ENCODE measurements around the gene MLLT1.

The MLLT1 gene

GRCh38 chr19:6204866-6205723, 74.7 kb downstream of the MLLT1 start:
- no peak for DNase-seq

GRCh38 chr19:6204212-6204611, 75.6 kb downstream of the MLLT1 start:
- DNase-seq, result no peak

GRCh38 chr19:6199240-6199994, 80.4 kb downstream of the MLLT1 start:
- DNase-seq, result peak; percentile 98

GRCh38 chr19:6198896-6199239, 80.9 kb downstream of the MLLT1 start:
- no peak for DNase-seq

GRCh38 chr19:6196361-6196760, 83.4 kb downstream of the MLLT1 start:
- DNase-seq, result no peak

GRCh38 chr19:6188811-6189210, 91.0 kb downstream of the MLLT1 start:
- DNase-seq, result no peak

GRCh38 chr19:6187374-6187773, 92.4 kb downstream of the MLLT1 start:
- DNase-seq, result no peak

GRCh38 chr19:6185835-6186834, 93.6 kb downstream of the MLLT1 start:
- no peak for DNase-seq

- no peak for DNase-seq
These were observed 94.5 kb downstream of the MLLT1 start for GRCh38 chr19:6185093-6185834.

GRCh38 chr19:6181119-6181518, 98.7 kb downstream of the MLLT1 start:
- DNase-seq, result no peak

GRCh38 chr19:6173190-6173589, 106.6 kb downstream of the MLLT1 start:
- no peak for DNase-seq

- no peak for DNase-seq
These were observed 107.5 kb downstream of the MLLT1 start for GRCh38 chr19:6172074-6172863.

- DNase-seq, result no peak
These were observed 112.7 kb downstream of the MLLT1 start for GRCh38 chr19:6167115-6167514.

- no peak for DNase-seq
These were observed 114.8 kb downstream of the MLLT1 start for GRCh38 chr19:6164906-6165531.

- DNase-seq, result no peak
These were observed 118.4 kb downstream of the MLLT1 start for GRCh38 chr19:6161271-6161850.

Measured in fibroblast of skin of back (primary cell).